ENCODE results near the gene NTN1. TPM values are rescaled to one million over a fixed set of nuclear protein-coding genes. Genes with fewer than 3 reads are reported as not detected.

The NTN1 gene
- total RNA-seq, 1 experiment from 2014 or later: 4.2 TPM

DNA sequence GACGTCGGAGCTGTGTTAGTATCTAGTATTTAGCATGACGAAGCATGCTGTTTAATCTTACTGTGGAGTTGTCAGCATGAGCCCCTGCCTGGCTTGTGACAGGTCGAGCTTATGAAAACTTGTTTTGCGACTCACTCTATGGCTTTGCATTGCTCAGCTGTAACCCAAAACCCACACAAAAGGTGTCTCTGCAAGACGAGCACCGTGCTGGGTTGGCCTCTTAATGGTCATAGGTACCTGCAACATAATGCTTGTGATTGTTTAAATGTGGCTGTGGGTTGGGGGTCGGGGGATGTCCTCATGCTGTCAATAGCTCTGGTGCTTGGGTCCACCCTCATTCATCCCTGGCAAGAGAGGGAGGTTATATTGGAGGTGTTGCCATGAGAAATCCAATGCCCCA lies 5.4 kb downstream of the NTN1 start:
- Histone ChIP-seq H3K4me3 (replicated peaks in 1 of 2; ENCODE audit: low read depth in 1 of 2, low read length in 2 of 2) (no peak overlapping the region), H3K79me2 (ENCODE audit: insufficient read depth, low read length) (no peaks in the 10 kb centered on the region), H3K27ac (ENCODE audit: low read depth, low read length) (no peak overlapping the region), H3K4me1 (ENCODE audit: control insufficient read depth in 1 of 2, insufficient read depth in 2 of 2, low read length in 2 of 2) (peaks cover 0 to 9% of the 10 kb centered on the region in 2 experiments; a peak in 1 of 4 replicates), H3K9ac (ENCODE audit: low read length) (no peak overlapping the region), H2AFZ (ENCODE audit: low read depth, low read length, poor library complexity, severe bottlenecking) (no peak overlapping the region), H3K4me2 (ENCODE audit: low read length) (no peak overlapping the region), H3K36me3 (ENCODE audit: control insufficient read depth in 1 of 2, insufficient read depth in 2 of 2, low read length in 2 of 2) (no peaks in the 10 kb centered on the region), H3K27me3 (ENCODE audit: insufficient read depth, low read length) (no peaks in the 10 kb centered on the region), H4K20me1 (ENCODE audit: insufficient read depth) (no peaks in the 10 kb centered on the region), H3K9me2 (ENCODE audit: insufficient read depth) (no peaks in the 10 kb centered on the region), H3K9me3 (ENCODE audit: control insufficient read depth in 1 of 2, insufficient read depth in 1 of 2, low read depth in 1 of 2, low read length in 2 of 2) (no peaks in the 10 kb centered on the region)
- ATAC-seq: no peak
- ChIA-PET POLR2A (no interaction called here), CTCF (interaction anchor here (1.3 kb wide), 1 partner anchor 29 kb away, joined by 4 read pairs; no protein-coding TSS in a partner anchor), RAD21 (ENCODE audit: low non-redundant PET in 1 of 2, low total read pairs in 2 of 2, uncharacterized antibody in 2 of 2, unreplicated experiment in 2 of 2) (no interaction called here)
- no peak for TF ChIP-seq CBX3 (IDR thresholded peaks at IDR 0.05; ENCODE audit: low read depth)
- TF ChIP-seq, protein P1, sequence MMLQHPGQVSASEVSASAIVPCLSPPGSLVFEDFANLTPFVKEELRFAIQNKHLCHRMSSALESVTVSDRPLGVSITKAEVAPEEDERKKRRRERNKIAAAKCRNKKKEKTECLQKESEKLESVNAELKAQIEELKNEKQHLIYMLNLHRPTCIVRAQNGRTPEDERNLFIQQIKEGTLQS (IDR thresholded peaks at IDR 0.05): no peak
- TF ChIP-seq EGR1 (IDR thresholded peaks at IDR 0.05; ENCODE audit: low read depth): no peak
- TF ChIP-seq EZH2phosphoT487 (IDR thresholded peaks at IDR 0.05; ENCODE audit: borderline replicate concordance): no peak
- no peak for TF ChIP-seq SRF (IDR thresholded peaks at IDR 0.05; ENCODE audit: low read depth)
- TF ChIP-seq, protein P2, sequence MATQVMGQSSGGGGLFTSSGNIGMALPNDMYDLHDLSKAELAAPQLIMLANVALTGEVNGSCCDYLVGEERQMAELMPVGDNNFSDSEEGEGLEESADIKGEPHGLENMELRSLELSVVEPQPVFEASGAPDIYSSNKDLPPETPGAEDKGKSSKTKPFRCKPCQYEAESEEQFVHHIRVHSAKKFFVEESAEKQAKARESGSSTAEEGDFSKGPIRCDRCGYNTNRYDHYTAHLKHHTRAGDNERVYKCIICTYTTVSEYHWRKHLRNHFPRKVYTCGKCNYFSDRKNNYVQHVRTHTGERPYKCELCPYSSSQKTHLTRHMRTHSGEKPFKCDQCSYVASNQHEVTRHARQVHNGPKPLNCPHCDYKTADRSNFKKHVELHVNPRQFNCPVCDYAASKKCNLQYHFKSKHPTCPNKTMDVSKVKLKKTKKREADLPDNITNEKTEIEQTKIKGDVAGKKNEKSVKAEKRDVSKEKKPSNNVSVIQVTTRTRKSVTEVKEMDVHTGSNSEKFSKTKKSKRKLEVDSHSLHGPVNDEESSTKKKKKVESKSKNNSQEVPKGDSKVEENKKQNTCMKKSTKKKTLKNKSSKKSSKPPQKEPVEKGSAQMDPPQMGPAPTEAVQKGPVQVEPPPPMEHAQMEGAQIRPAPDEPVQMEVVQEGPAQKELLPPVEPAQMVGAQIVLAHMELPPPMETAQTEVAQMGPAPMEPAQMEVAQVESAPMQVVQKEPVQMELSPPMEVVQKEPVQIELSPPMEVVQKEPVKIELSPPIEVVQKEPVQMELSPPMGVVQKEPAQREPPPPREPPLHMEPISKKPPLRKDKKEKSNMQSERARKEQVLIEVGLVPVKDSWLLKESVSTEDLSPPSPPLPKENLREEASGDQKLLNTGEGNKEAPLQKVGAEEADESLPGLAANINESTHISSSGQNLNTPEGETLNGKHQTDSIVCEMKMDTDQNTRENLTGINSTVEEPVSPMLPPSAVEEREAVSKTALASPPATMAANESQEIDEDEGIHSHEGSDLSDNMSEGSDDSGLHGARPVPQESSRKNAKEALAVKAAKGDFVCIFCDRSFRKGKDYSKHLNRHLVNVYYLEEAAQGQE (IDR thresholded peaks at IDR 0.05; ENCODE audit: low read depth): no peak
- TF ChIP-seq, protein P3, sequence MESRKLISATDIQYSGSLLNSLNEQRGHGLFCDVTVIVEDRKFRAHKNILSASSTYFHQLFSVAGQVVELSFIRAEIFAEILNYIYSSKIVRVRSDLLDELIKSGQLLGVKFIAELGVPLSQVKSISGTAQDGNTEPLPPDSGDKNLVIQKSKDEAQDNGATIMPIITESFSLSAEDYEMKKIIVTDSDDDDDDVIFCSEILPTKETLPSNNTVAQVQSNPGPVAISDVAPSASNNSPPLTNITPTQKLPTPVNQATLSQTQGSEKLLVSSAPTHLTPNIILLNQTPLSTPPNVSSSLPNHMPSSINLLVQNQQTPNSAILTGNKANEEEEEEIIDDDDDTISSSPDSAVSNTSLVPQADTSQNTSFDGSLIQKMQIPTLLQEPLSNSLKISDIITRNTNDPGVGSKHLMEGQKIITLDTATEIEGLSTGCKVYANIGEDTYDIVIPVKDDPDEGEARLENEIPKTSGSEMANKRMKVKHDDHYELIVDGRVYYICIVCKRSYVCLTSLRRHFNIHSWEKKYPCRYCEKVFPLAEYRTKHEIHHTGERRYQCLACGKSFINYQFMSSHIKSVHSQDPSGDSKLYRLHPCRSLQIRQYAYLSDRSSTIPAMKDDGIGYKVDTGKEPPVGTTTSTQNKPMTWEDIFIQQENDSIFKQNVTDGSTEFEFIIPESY (IDR thresholded peaks at IDR 0.05; ENCODE audit: extremely low read depth, insufficient replicate concordance, low read length): no peak
- no peak for TF ChIP-seq ZFX (IDR thresholded peaks at IDR 0.05)
- no peak for TF ChIP-seq CEBPB (IDR thresholded peaks at IDR 0.05; ENCODE audit: low read depth)
- no peak for TF ChIP-seq ELF1 (IDR thresholded peaks at IDR 0.05; ENCODE audit: borderline replicate concordance, low read depth)
- TF ChIP-seq, protein P4, sequence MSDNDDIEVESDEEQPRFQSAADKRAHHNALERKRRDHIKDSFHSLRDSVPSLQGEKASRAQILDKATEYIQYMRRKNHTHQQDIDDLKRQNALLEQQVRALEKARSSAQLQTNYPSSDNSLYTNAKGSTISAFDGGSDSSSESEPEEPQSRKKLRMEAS (IDR thresholded peaks at IDR 0.05): no peak
- no peak for TF ChIP-seq FOSL1 (IDR thresholded peaks at IDR 0.05; ENCODE audit: low read depth)
- no peak for TF ChIP-seq TCF7L2 (IDR thresholded peaks at IDR 0.05; ENCODE audit: borderline replicate concordance, extremely low read depth, insufficient read depth, insufficient read length)
- no peak for TF ChIP-seq RAD21 (IDR thresholded peaks at IDR 0.05; ENCODE audit: low read depth)
- no peak for TF ChIP-seq YY1 (IDR thresholded peaks at IDR 0.05; ENCODE audit: extremely low read depth, insufficient replicate concordance, low read depth, low read length)
- no peak for DNase-seq (ENCODE audit: low read depth, low spot score)
- intact Hi-C loops (cut with micrococcal nuclease): no loop called here
- BruUV-seq (replicated peaks): no TSS peak

All from HCT116 (cell line).